Trophoblast cell (in vitro differentiated cells and primary cell): ENCODE data around the gene CTPS1.

Source experiments
- DNase-seq, 2 donors: peaks; one replicate each; pipeline ENCODE4 v3.0.0-alpha.2; 2016
- H2AFZ ChIP-seq: 2 replicates; pipeline ENCODE4 v1.6.1; 2013; ENCODE audit warnings: low read length, moderate library complexity, mild to moderate bottlenecking; ENCODE audit not compliant: insufficient read depth, poor library complexity
- H2AK5ac ChIP-seq: 2 replicates; pipeline ENCODE4 v1.6.1; 2013; ENCODE audit warnings: mild to moderate bottlenecking, low read length
- H2BK120ac ChIP-seq: 2 replicates; pipeline ENCODE4 v1.6.1; 2013; ENCODE audit warnings: low read length, mild to moderate bottlenecking, moderate library complexity; ENCODE audit not compliant: insufficient read depth, poor library complexity
- H2BK12ac ChIP-seq: 2 replicates; pipeline ENCODE4 v1.6.1; 2013; ENCODE audit warnings: mild to moderate bottlenecking, low read length, moderate library complexity
- H2BK5ac ChIP-seq: 2 replicates; pipeline ENCODE4 v1.6.1; 2013; ENCODE audit warnings: low read length, low read depth, moderate library complexity, mild to moderate bottlenecking; ENCODE audit not compliant: poor library complexity
- H3K14ac ChIP-seq: 2 replicates; pipeline ENCODE4 v1.6.1; 2013; ENCODE audit warnings: mild to moderate bottlenecking, low read length
- H3K18ac ChIP-seq: 2 replicates; pipeline ENCODE4 v1.6.1; 2013; ENCODE audit warnings: mild to moderate bottlenecking, low read length
- H3K23ac ChIP-seq: 2 replicates; pipeline ENCODE4 v1.6.1; 2013; ENCODE audit warnings: low read length
- H3K27ac ChIP-seq: 2 replicates; pipeline ENCODE4 v1.5.1; 2013; ENCODE audit warnings: low read depth, mild to moderate bottlenecking, inconsistent platforms, low read length, moderate library complexity
- H3K27me3 ChIP-seq: 2 replicates; pipeline ENCODE4 v1.6.1; 2013; ENCODE audit warnings: inconsistent platforms, mild to moderate bottlenecking, low read length, moderate library complexity; ENCODE audit not compliant: insufficient read depth
- H3K36me3 ChIP-seq, 2 experiments: 1 replicate in 1 of 2; 2 replicates in 1 of 2; pipeline ENCODE4 v1.6.1; 2013; ENCODE audit warnings: low read length in 2 of 2, mild to moderate bottlenecking in 2 of 2, moderate library complexity in 1 of 2; ENCODE audit not compliant: insufficient read depth in 2 of 2, control insufficient read depth in 1 of 2
- H3K4ac ChIP-seq: 2 replicates; pipeline ENCODE4 v1.6.1; 2013; ENCODE audit warnings: low read depth, mild to moderate bottlenecking, low read length, moderate library complexity
- H3K4me1 ChIP-seq, 2 experiments: 1 replicate in 1 of 2; 2 replicates in 1 of 2; pipeline ENCODE4 v1.6.1; 2013; ENCODE audit warnings: low read length in 2 of 2, mild to moderate bottlenecking in 2 of 2, moderate library complexity in 1 of 2; ENCODE audit not compliant: insufficient read depth in 2 of 2, control insufficient read depth in 1 of 2
- H3K4me2 ChIP-seq: 2 replicates; pipeline ENCODE4 v1.6.1; 2013; ENCODE audit warnings: inconsistent platforms, mild to moderate bottlenecking, low read length, moderate library complexity
- H3K4me3 ChIP-seq: 2 replicates; pipeline ENCODE4 v1.5.1; 2013; ENCODE audit warnings: mild to moderate bottlenecking, low read depth, low read length, inconsistent platforms
- H3K79me1 ChIP-seq: one replicate; pipeline ENCODE4 v1.6.1; 2013; ENCODE audit warnings: low read length
- H3K79me2 ChIP-seq: 2 replicates; pipeline ENCODE4 v1.6.1; 2013; ENCODE audit warnings: low read length, mild to moderate bottlenecking; ENCODE audit not compliant: control insufficient read depth, insufficient read depth, poor library complexity
- H3K9ac ChIP-seq: 2 replicates; pipeline ENCODE4 v1.6.1; 2013; ENCODE audit warnings: mild to moderate bottlenecking, low read length
- H3K9me3 ChIP-seq: 2 replicates; pipeline ENCODE4 v1.6.1; 2013; ENCODE audit warnings: low read depth, mild to moderate bottlenecking, control low read depth, inconsistent platforms, low read length; ENCODE audit not compliant: insufficient read depth
- H4K12ac ChIP-seq: 2 replicates; pipeline ENCODE4 v1.6.1; 2013; ENCODE audit warnings: low read depth, mild to moderate bottlenecking, low read length, moderate library complexity
- H4K8ac ChIP-seq: 2 replicates; pipeline ENCODE4 v1.6.1; 2013; ENCODE audit warnings: low read depth, mild to moderate bottlenecking, low read length, moderate library complexity
- H4K91ac ChIP-seq: one replicate; pipeline ENCODE4 v1.6.1; 2013; ENCODE audit warnings: low read depth, mild to moderate bottlenecking, low read length, moderate library complexity
- WGBS: extraction: QIAGEN DNeasy Blood & Tissue Kit; methylation state at CpG from one replicate; pipeline ENCODE4 v1.1.7; 2013; ENCODE audit warnings: missing lambda C conversion rate; ENCODE audit not compliant: insufficient read length, insufficient coverage; ENCODE audit errors: extremely low coverage; 5-methylcytosine and 5-hydroxymethylcytosine counted together

Gene CTPS1

GRCh38 chr1:40936931-40937339 lies 42.6 kb upstream of the CTPS1 start:
- H4K91ac ChIP-seq = no peak overlapping the region
- no peak overlapping the region for H3K9ac ChIP-seq
- H3K36me3 ChIP-seq = no peaks in the 10 kb centered on the region
- no CpG with 5 or more reads among the region's 5 CpGs for WGBS
- H3K4me3 ChIP-seq = no peak overlapping the region
- no peak overlapping the region for H3K4me2 ChIP-seq
- no peak overlapping the region for H3K23ac ChIP-seq
- no peak overlapping the region for H4K8ac ChIP-seq
- no peak overlapping the region for H3K4ac ChIP-seq
- H3K79me2 ChIP-seq = no peaks in the 10 kb centered on the region
- DNase-seq = no peak
- H3K4me1 ChIP-seq = peaks cover 3 to 5% of the 10 kb centered on the region in 2 experiments
- no peak overlapping the region for H3K27ac ChIP-seq
- H3K79me1 ChIP-seq = no peaks in the 10 kb centered on the region
- no peak overlapping the region for H4K12ac ChIP-seq
- no peaks in the 10 kb centered on the region for H3K27me3 ChIP-seq
- H2BK120ac ChIP-seq = no peak overlapping the region
- H3K18ac ChIP-seq = no peak overlapping the region
- no peak overlapping the region for H2AFZ ChIP-seq
- no peak overlapping the region for H2AK5ac ChIP-seq
- H2BK12ac ChIP-seq = no peak overlapping the region
- H2BK5ac ChIP-seq = no peak overlapping the region
- peaks cover 2% of the 10 kb centered on the region for H3K9me3 ChIP-seq
- no peak overlapping the region for H3K14ac ChIP-seq

GRCh38 chr1:40938393-40938792 lies 41.1 kb upstream of the CTPS1 start:
- no peak overlapping the region for H2BK5ac ChIP-seq
- H3K4me2 ChIP-seq = no peak overlapping the region
- no peak overlapping the region for H4K12ac ChIP-seq
- H3K14ac ChIP-seq = no peak overlapping the region
- no peak overlapping the region for H3K4me3 ChIP-seq
- no peak overlapping the region for H3K4ac ChIP-seq
- H3K79me1 ChIP-seq = no peaks in the 10 kb centered on the region
- no peak overlapping the region for H2AFZ ChIP-seq
- H2BK12ac ChIP-seq = no peak overlapping the region
- no peak overlapping the region for H3K9ac ChIP-seq
- no peaks in the 10 kb centered on the region for H3K79me2 ChIP-seq
- H4K91ac ChIP-seq = no peak overlapping the region
- H3K18ac ChIP-seq = no peak overlapping the region
- WGBS = no CpG with 5 or more reads among the region's 6 CpGs
- no peak overlapping the region for H2BK120ac ChIP-seq
- H3K4me1 ChIP-seq = no peaks in the 10 kb centered on the region
- no peak overlapping the region for H3K23ac ChIP-seq
- no peaks in the 10 kb centered on the region for H3K36me3 ChIP-seq
- no peak overlapping the region for H3K27ac ChIP-seq
- DNase-seq = no peak
- no peaks in the 10 kb centered on the region for H3K27me3 ChIP-seq
- no peak overlapping the region for H4K8ac ChIP-seq
- no peak overlapping the region for H2AK5ac ChIP-seq
- peaks cover 2% of the 10 kb centered on the region for H3K9me3 ChIP-seq

DNA sequence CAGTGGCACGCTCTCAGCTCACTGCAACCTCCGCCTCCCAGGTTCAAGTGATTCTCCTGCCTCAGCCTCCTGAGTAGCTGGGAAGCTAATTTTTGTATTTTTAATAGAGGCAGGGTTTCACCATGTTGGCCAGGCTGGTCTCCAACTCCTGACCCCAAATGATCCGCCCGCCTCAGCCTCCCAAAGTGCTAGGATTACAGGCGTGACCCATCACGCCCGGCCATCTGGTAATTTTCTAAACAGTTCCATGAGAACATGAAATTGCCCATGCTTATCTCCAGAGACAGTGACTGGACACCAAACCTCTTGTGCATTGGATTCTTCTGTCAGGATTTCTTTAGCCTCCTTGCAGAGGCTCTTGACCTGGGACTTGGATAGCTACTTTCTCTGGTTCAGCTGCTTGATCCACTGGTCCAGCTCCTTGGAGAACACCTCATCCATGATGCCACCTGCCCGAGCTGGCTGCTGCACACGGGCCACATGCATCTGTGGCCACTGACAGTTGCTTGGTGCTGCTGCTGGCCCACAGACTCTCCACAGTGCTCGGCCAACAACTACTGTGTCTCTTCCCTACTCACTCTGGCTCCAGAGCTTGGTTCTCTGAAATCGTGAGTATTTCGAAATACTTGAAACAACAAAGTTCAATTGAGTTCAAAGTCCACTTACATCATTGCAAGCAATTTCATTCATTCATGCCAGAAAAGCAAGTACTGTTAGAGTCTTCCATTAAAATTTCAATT lies 40.0 kb upstream of the CTPS1 start:
- Histone ChIP-seq H3K4me1 (no peaks in the 10 kb centered on the region), H4K91ac (no peak overlapping the region), H2BK5ac (no peak overlapping the region), H3K27me3 (no peaks in the 10 kb centered on the region), H3K14ac (no peak overlapping the region), H4K12ac (no peak overlapping the region), H3K27ac (no peak overlapping the region), H3K4me3 (no peak overlapping the region), H3K18ac (no peak overlapping the region), H4K8ac (no peak overlapping the region), H3K36me3 (no peaks in the 10 kb centered on the region), H2BK12ac (no peak overlapping the region), H3K23ac (no peak overlapping the region), H2BK120ac (no peak overlapping the region), H3K9me3 (peaks cover 2% of the 10 kb centered on the region), H3K79me1 (no peaks in the 10 kb centered on the region), H3K4ac (no peak overlapping the region), H3K4me2 (no peak overlapping the region), H3K79me2 (no peaks in the 10 kb centered on the region), H2AK5ac (no peak overlapping the region), H2AFZ (no peak overlapping the region), H3K9ac (no peak overlapping the region)
- DNase-seq = peak in 1 of 2 donors; percentile 14
- WGBS = no CpG with 5 or more reads among the region's 12 CpGs

- no peak overlapping the region for H4K91ac ChIP-seq
- peaks cover 0 to 3% of the 10 kb centered on the region in 2 experiments for H3K4me1 ChIP-seq
- H3K4me3 ChIP-seq = no peak overlapping the region
- H2AFZ ChIP-seq = no peak overlapping the region
- H2BK120ac ChIP-seq = no peak overlapping the region
- no peak overlapping the region for H3K9ac ChIP-seq
- no CpG with 5 or more reads among the region's 7 CpGs for WGBS
- H2BK12ac ChIP-seq = no peak overlapping the region
- no peaks in the 10 kb centered on the region for H3K79me2 ChIP-seq
- H3K79me1 ChIP-seq = no peaks in the 10 kb centered on the region
- no peak overlapping the region for H3K23ac ChIP-seq
- H4K12ac ChIP-seq = peak overlapping the region; percentile 60
- no peaks in the 10 kb centered on the region for H3K9me3 ChIP-seq
- H3K4ac ChIP-seq = no peak overlapping the region
- H2AK5ac ChIP-seq = no peak overlapping the region
- no peak overlapping the region for H3K27ac ChIP-seq
- H3K4me2 ChIP-seq = no peak overlapping the region
- no peaks in the 10 kb centered on the region for H3K27me3 ChIP-seq
- H4K8ac ChIP-seq = no peak overlapping the region
- no peaks in the 10 kb centered on the region for H3K36me3 ChIP-seq
- no peak overlapping the region for H3K18ac ChIP-seq
- DNase-seq = peak in 1 of 2 donors; percentile 76
- H3K14ac ChIP-seq = no peak overlapping the region
- no peak overlapping the region for H2BK5ac ChIP-seq
These were observed 35.2 kb upstream of the CTPS1 start for GRCh38 chr1:40944326-40944725.
